Panc1 (cell line): ENCODE measurements around the gene SMIM15. TPM values are rescaled to one million over a fixed set of nuclear protein-coding genes. Genes with fewer than 3 reads are reported as not detected.

Experiments used
- ATAC-seq: fragments of 200-7000 bp; cut with Tn5 transposase; 2 replicates; pipeline ENCODE4 v1.9.1; 2020; ENCODE audit warnings: mild to moderate bottlenecking, moderate library complexity
- Bru-seq: library from RNA; stranded (reverse); fragments of 400-500 nt; gene quantifications from one replicate; lab custom pipeline; 2021; lab: Mats Ljungman, UMichigan
- BruChase-seq, 2 experiments: library from RNA; stranded (reverse); fragments of 400-500 nt; gene quantifications; one replicate each; lab custom pipeline; 2021; lab: Mats Ljungman, UMichigan
- BruUV-seq: library from RNA; stranded (reverse); fragments of 400-500 nt; replicated peaks from 2 replicates; lab custom pipeline; 2021; lab: Mats Ljungman, UMichigan
- CTCF ChIA-PET: fragments of 300-600 bp; sonication (Branson Sonifier 250); formaldehyde crosslinking; loops from one replicate; lab custom pipeline; 2022; ENCODE audit warnings: antibody characterized with exemption; lab: Charles Lee
- POLR2A ChIA-PET: fragments of 300-600 bp; sonication (Branson Sonifier 250); formaldehyde crosslinking; loops from one replicate; lab custom pipeline; 2022; ENCODE audit warnings: antibody characterized with exemption; lab: Charles Lee
- DNase-seq: peaks from one replicate; pipeline ENCODE4 v3.0.0-alpha.2; 2010; ENCODE audit warnings: low read depth, low spot score
- H3K27ac ChIP-seq: 2 replicates; pipeline ENCODE4 v1.5.1; 2011; ENCODE audit warnings: mild to moderate bottlenecking, low read length, inconsistent platforms
- H3K27me3 ChIP-seq: fragments of 200-500 bp; sonication (Bioruptor generic); 2 replicates; pipeline ENCODE4 v1.6.0; 2014; ENCODE audit warnings: low read length, inconsistent platforms; ENCODE audit not compliant: control insufficient read depth, insufficient read depth
- H3K36me3 ChIP-seq: fragments of 200-500 bp; sonication (Bioruptor generic); 2 replicates; pipeline ENCODE4 v1.5.1; 2014; ENCODE audit warnings: inconsistent platforms, mild to moderate bottlenecking, low read length, moderate library complexity; ENCODE audit not compliant: control insufficient read depth, insufficient read depth
- H3K4me1 ChIP-seq: 2 replicates; pipeline ENCODE4 v1.5.1; 2011; ENCODE audit warnings: inconsistent platforms, mild to moderate bottlenecking, low read length, moderate library complexity; ENCODE audit not compliant: control insufficient read depth, insufficient read depth
- H3K4me3 ChIP-seq, 2 experiments: 2 replicates each; pipeline ENCODE4 v1.5.1; 2011 to 2012; ENCODE audit warnings: low read depth in 2 of 2, low read length in 2 of 2, mild to moderate bottlenecking in 2 of 2, inconsistent platforms in 1 of 2, moderate library complexity in 1 of 2
- H3K9me3 ChIP-seq: fragments of 200-500 bp; sonication (Bioruptor generic); 2 replicates; pipeline ENCODE4 v1.5.1; 2014; ENCODE audit warnings: low read depth, mild to moderate bottlenecking, inconsistent platforms, low read length, moderate library complexity; ENCODE audit not compliant: control insufficient read depth, insufficient read depth
- POLR2AphosphoS5 ChIP-seq: IDR thresholded peaks from 2 replicates; pipeline ENCODE4 v1.6.1; 2012; ENCODE audit warnings: mild to moderate bottlenecking, low read depth, low read length, moderate library complexity
- REST ChIP-seq, 2 experiments: IDR thresholded peaks; 2 replicates each; pipeline ENCODE4 v1.6.1; 2011 to 2012; ENCODE audit warnings: low read depth in 2 of 2, control low read depth in 1 of 2, low read length in 1 of 2, mild to moderate bottlenecking in 1 of 2, moderate library complexity in 1 of 2; ENCODE audit not compliant: insufficient read depth in 1 of 2
- SIN3A ChIP-seq: IDR thresholded peaks from 2 replicates; pipeline ENCODE4 v1.6.1; 2012; ENCODE audit warnings: low read depth, mild to moderate bottlenecking, low read length, moderate library complexity, borderline replicate concordance; ENCODE audit not compliant: insufficient read depth
- in situ Hi-C: cut with HindIII; loops from 2 replicates; pipeline ENCODE4 v1.10.0; 2016; ENCODE audit warnings: low sequenced_read_pairs, low pct_unique_long_range_greater_than_20kb
- intact Hi-C: fragments of 100-400 bp; cut with micrococcal nuclease; formaldehyde crosslinking; loops from one replicate; pipeline ENCODE4 v1.10.0; 2022; ENCODE audit not compliant: unreplicated experiment
- long read RNA-seq: library from polyadenylated mRNA; unstranded; transcript quantifications from one replicate; pipeline ENCODE4 v2.0.0, GENCODE V29; 2021; ENCODE audit not compliant: unreplicated experiment
- polyA plus RNA-seq: library from polyadenylated mRNA; unstranded; fragments of >200 nt; gene quantifications from one replicate; pipeline ENCODE4 v1.2.1, GENCODE V29; 2012; ENCODE audit warnings: missing spikeins; ENCODE audit not compliant: insufficient read length
- total RNA-seq: library from RNA; stranded (reverse); gene quantifications from one replicate; pipeline ENCODE4 v1.2.1, GENCODE V29; 2021; ENCODE audit not compliant: unreplicated experiment
- TF ChIP-seq, protein P1 (sequence below): fragments of 450-650 bp; IDR thresholded peaks from 2 replicates; pipeline ENCODE4 v1.5.1; 2017; ENCODE audit warnings: mild to moderate bottlenecking

SMIM15 gene, protein sequence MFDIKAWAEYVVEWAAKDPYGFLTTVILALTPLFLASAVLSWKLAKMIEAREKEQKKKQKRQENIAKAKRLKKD
- total RNA-seq (77.5 TPM), Bru-seq, nascent RNA (percentile 97 among the genes with signal in this experiment), BruChase-seq, experiment 1, labeled RNA remaining after a 2-hour chase (percentile 100 among the genes with signal in this experiment), BruChase-seq, experiment 2, labeled RNA remaining after a 6-hour chase (percentile 99 among the genes with signal in this experiment)
- 50.9 TPM for polyA plus RNA-seq
- long read RNA-seq, transcript SMIM15-201 (3 exons, 2,889 nt) = major isoform, 146 of 166 reads
- long read RNA-seq, partial matches to known transcripts = 4 of 166 reads
- long read RNA-seq, other reads (novel, unspliced or antisense) = 14 of 166 reads

GRCh38 chr5:61162010-61162831, at the start of gene SMIM15:
SMIM15 (minus strand) TSS chr5:61162468; CDS start chr5:61160171, 2,297 bp downstream.
- intact Hi-C loops = loop anchor here (10.0 kb wide), 1 partner anchor 493 kb away; no protein-coding TSS in a partner anchor
- ChIA-PET CTCF (no interaction called here), POLR2A (no interaction called here)
- peak within 1 kb of the TSS; percentile 97 for H3K27ac ChIP-seq
- in situ Hi-C loops = no loop called here
- TF ChIP-seq, protein P1, sequence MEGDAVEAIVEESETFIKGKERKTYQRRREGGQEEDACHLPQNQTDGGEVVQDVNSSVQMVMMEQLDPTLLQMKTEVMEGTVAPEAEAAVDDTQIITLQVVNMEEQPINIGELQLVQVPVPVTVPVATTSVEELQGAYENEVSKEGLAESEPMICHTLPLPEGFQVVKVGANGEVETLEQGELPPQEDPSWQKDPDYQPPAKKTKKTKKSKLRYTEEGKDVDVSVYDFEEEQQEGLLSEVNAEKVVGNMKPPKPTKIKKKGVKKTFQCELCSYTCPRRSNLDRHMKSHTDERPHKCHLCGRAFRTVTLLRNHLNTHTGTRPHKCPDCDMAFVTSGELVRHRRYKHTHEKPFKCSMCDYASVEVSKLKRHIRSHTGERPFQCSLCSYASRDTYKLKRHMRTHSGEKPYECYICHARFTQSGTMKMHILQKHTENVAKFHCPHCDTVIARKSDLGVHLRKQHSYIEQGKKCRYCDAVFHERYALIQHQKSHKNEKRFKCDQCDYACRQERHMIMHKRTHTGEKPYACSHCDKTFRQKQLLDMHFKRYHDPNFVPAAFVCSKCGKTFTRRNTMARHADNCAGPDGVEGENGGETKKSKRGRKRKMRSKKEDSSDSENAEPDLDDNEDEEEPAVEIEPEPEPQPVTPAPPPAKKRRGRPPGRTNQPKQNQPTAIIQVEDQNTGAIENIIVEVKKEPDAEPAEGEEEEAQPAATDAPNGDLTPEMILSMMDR = no peak
- TF ChIP-seq POLR2AphosphoS5 (peak; percentile 91), SIN3A (peak; percentile 47; the same call in 1 of the 2 replicates), REST (IDR thresholded peaks at IDR 0.05; ENCODE audit: insufficient read depth in 1 of 2, low read depth in 2 of 2, low read length in 1 of 2) (0 out of 4 replicates have a peak, but pooled peaks of 1 of the 2 experiments have one; percentile 21)
- DNase-seq (no peak), ATAC-seq (peak; percentile 99)
- H3K27me3 ChIP-seq = no peaks in the 10 kb centered on the region
- H3K36me3 ChIP-seq = peaks cover 43% of the 10 kb centered on the region
- H3K4me3 ChIP-seq = peak within 1 kb of the TSS; percentile 96
- BruUV-seq = no TSS peak
- no peaks in the 10 kb centered on the region for H3K9me3 ChIP-seq
- peaks cover 30% of the 10 kb centered on the region for H3K4me1 ChIP-seq

GRCh38 chr5:61207884-61208283, 45.6 kb upstream of the SMIM15 start:
- no TSS peak for BruUV-seq
- ATAC-seq (no peak), DNase-seq (no peak)
- H3K9me3 ChIP-seq = no peaks in the 10 kb centered on the region
- TF ChIP-seq REST (IDR thresholded peaks at IDR 0.05; ENCODE audit: insufficient read depth in 1 of 2, low read depth in 2 of 2, low read length in 1 of 2) = no peak
- intact Hi-C loops = no loop called here
- POLR2A ChIA-PET = interaction anchor here (0.6 kb wide), 1 partner anchor 1330 kb away, joined by 5 read pairs; no protein-coding TSS in a partner anchor
- no peak overlapping the region for H3K27ac ChIP-seq
- no peak overlapping the region for H3K4me3 ChIP-seq
- no peaks in the 10 kb centered on the region for H3K27me3 ChIP-seq
- CTCF ChIA-PET = no interaction called here
- in situ Hi-C loops = no loop called here
- H3K4me1 ChIP-seq = no peaks in the 10 kb centered on the region
- no peaks in the 10 kb centered on the region for H3K36me3 ChIP-seq
